HG03159 (cell line): ENCODE data around the gene SRSF4.
"Not testable (repeated sequence)": the region's sequence is repeated elsewhere in the genome, so short reads cannot be mapped to it uniquely, and the experiment has no call there.

Experiments used
- ATAC-seq: cut with Tn5 transposase; IDR thresholded peaks from one replicate; pipeline ENCODE4 v1.9.1; 2021; ENCODE audit warnings: mild to moderate bottlenecking, moderate library complexity; ENCODE audit not compliant: unreplicated experiment

Gene SRSF4

GRCh38 chr1:29126198-29126597 lies 55.5 kb downstream of the SRSF4 start:
- no peak for ATAC-seq

- ATAC-seq: no peak
These were observed 55.9 kb downstream of the SRSF4 start for GRCh38 chr1:29125788-29126187.

GRCh38 chr1:29125237-29125641 lies 56.5 kb downstream of the SRSF4 start:
- ATAC-seq: no peak

- no peak for ATAC-seq
These were observed 57.1 kb downstream of the SRSF4 start for GRCh38 chr1:29124366-29125236.

- no peak for ATAC-seq
These were observed 57.8 kb downstream of the SRSF4 start, which contains the start of gene TMEM200B for GRCh38 chr1:29123887-29124365. TMEM200B (minus strand) TSS chr1:29123903; CDS start chr1:29121828, 2,075 bp downstream.

- ATAC-seq: no peak
These were observed 58.4 kb downstream of the SRSF4 start for GRCh38 chr1:29123053-29123886.

GRCh38 chr1:29122682-29123052 lies 59.0 kb downstream of the SRSF4 start:
- no peak for ATAC-seq

- no peak for ATAC-seq
These were observed 59.6 kb downstream of the SRSF4 start for GRCh38 chr1:29121936-29122681.

- ATAC-seq: no peak
These were observed 60.2 kb downstream of the SRSF4 start for GRCh38 chr1:29121516-29121935.

- ATAC-seq: no peak
These were observed 60.7 kb downstream of the SRSF4 start for GRCh38 chr1:29120947-29121485.

- no peak for ATAC-seq
These were observed 61.3 kb downstream of the SRSF4 start for GRCh38 chr1:29120367-29120766.

- ATAC-seq: no peak
These were observed 62.4 kb downstream of the SRSF4 start for GRCh38 chr1:29119121-29119929.

GRCh38 chr1:29117381-29117780 lies 64.3 kb downstream of the SRSF4 start:
- ATAC-seq: no peak

- ATAC-seq: no peak
These were observed 67.0 kb downstream of the SRSF4 start for GRCh38 chr1:29114654-29115053.

- ATAC-seq: no peak
These were observed 68.1 kb downstream of the SRSF4 start for GRCh38 chr1:29113413-29114117.

- ATAC-seq: no peak
These were observed 68.8 kb downstream of the SRSF4 start for GRCh38 chr1:29112705-29113412.

GRCh38 chr1:29108041-29108440 lies 73.7 kb downstream of the SRSF4 start:
- not testable (repeated sequence) for ATAC-seq

- ATAC-seq: no peak
These were observed 75.9 kb downstream of the SRSF4 start for GRCh38 chr1:29105822-29106221.

GRCh38 chr1:29100487-29100886 lies 81.2 kb downstream of the SRSF4 start:
- ATAC-seq: no peak
